IMR-90 (cell line): Measurements from ENCODE around the gene CXCL1. TPM values are rescaled to one million over a fixed set of nuclear protein-coding genes. Genes with fewer than 3 reads are reported as not detected.

Experiments used
- ATAC-seq: fragments of 200-7000 bp; cut with Tn5 transposase; 2 replicates; pipeline ENCODE4 v1.9.1; 2020; ENCODE audit warnings: low read depth, mild to moderate bottlenecking, moderate library complexity
- BruUV-seq: library from RNA; stranded (reverse); fragments of 400-500 nt; replicated peaks from 2 replicates; lab custom pipeline; 2021; lab: Mats Ljungman, UMichigan
- CTCF ChIA-PET: fragments of 300-600 bp; formaldehyde crosslinking; extraction: SDS; loops from one replicate; lab custom pipeline; 2021; ENCODE audit warnings: antibody characterized with exemption; lab: Yijun Ruan, JAX
- POLR2A ChIA-PET: fragments of 300-600 bp; sonication (Branson Sonifier 250); formaldehyde crosslinking; loops from one replicate; lab custom pipeline; 2022; ENCODE audit warnings: antibody characterized with exemption; ENCODE audit not compliant: unreplicated experiment; lab: Charles Lee
- DNase-seq: peaks from one replicate; pipeline ENCODE4 v3.0.0; 2013
- H2AFZ ChIP-seq: replicated peaks from 2 replicates; pipeline ENCODE3; 2013; ENCODE audit warnings: low read length, mild to moderate bottlenecking; ENCODE audit not compliant: poor library complexity
- H2AK5ac ChIP-seq: 2 replicates; pipeline ENCODE4 v1.6.1; 2013; ENCODE audit warnings: low read depth, low read length, inconsistent platforms
- H2AK9ac ChIP-seq: replicated peaks from 2 replicates; pipeline ENCODE3; 2013; ENCODE audit warnings: mild to moderate bottlenecking, low read depth, low read length, moderate library complexity; ENCODE audit not compliant: poor library complexity
- H2BK120ac ChIP-seq: 2 replicates; pipeline ENCODE4 v1.6.1; 2013; ENCODE audit warnings: low read depth, low read length, inconsistent platforms
- H2BK15ac ChIP-seq: 3 replicates; pipeline ENCODE4 v1.6.1; 2013; ENCODE audit warnings: low read depth, low read length, inconsistent platforms
- H2BK20ac ChIP-seq: 2 replicates; pipeline ENCODE4 v1.6.1; 2013; ENCODE audit warnings: low read depth, mild to moderate bottlenecking, inconsistent platforms, low read length, moderate library complexity
- H2BK5ac ChIP-seq: 2 replicates; pipeline ENCODE4 v1.6.1; 2013; ENCODE audit warnings: mild to moderate bottlenecking, low read depth, low read length, inconsistent platforms; ENCODE audit not compliant: poor library complexity, severe bottlenecking
- H3K14ac ChIP-seq: replicated peaks from 2 replicates; pipeline ENCODE4 v1.6.1; 2013; ENCODE audit warnings: low read depth, low read length, inconsistent platforms
- H3K18ac ChIP-seq: 2 replicates; pipeline ENCODE4 v1.6.1; 2013; ENCODE audit warnings: low read depth, low read length, control low read depth
- H3K23ac ChIP-seq: 2 replicates; pipeline ENCODE4 v1.6.1; 2013; ENCODE audit warnings: low read depth, low read length, inconsistent platforms
- H3K27ac ChIP-seq: 2 replicates; pipeline ENCODE4 v1.5.1; 2013; ENCODE audit warnings: mild to moderate bottlenecking, control low read depth, low read length; ENCODE audit not compliant: insufficient read depth
- H3K27me3 ChIP-seq: 2 replicates; pipeline ENCODE4 v1.6.1; 2013; ENCODE audit warnings: low read length; ENCODE audit not compliant: control insufficient read depth, insufficient read depth
- H3K36me3 ChIP-seq: 2 replicates; pipeline ENCODE4 v1.6.1; 2013; ENCODE audit warnings: low read length, mixed read lengths; ENCODE audit not compliant: control insufficient read depth, insufficient read depth
- H3K4ac ChIP-seq: 2 replicates; pipeline ENCODE4 v1.6.1; 2013; ENCODE audit warnings: low read depth, low read length, inconsistent platforms
- H3K4me1 ChIP-seq: 2 replicates; pipeline ENCODE4 v1.6.1; 2013; ENCODE audit warnings: low read length, mixed read lengths; ENCODE audit not compliant: control insufficient read depth, insufficient read depth
- H3K4me2 ChIP-seq: 2 replicates; pipeline ENCODE4 v1.6.1; 2013; ENCODE audit warnings: low read depth, mild to moderate bottlenecking, control low read depth, low read length, moderate library complexity
- H3K4me3 ChIP-seq: 2 replicates; pipeline ENCODE4 v1.5.1; 2013; ENCODE audit warnings: low read depth, mild to moderate bottlenecking, control low read depth, low read length, moderate library complexity; ENCODE audit not compliant: insufficient read depth
- H3K56ac ChIP-seq: 2 replicates; pipeline ENCODE4 v1.6.1; 2013; ENCODE audit warnings: low read length, inconsistent platforms; ENCODE audit not compliant: insufficient read depth; ENCODE audit errors: extremely low read depth
- H3K79me1 ChIP-seq, 2 experiments: 2 replicates each; pipeline ENCODE4 v1.6.1; 2013; ENCODE audit warnings: low read length in 2 of 2, inconsistent platforms in 1 of 2, low read depth in 1 of 2
- H3K9ac ChIP-seq: 2 replicates; pipeline ENCODE4 v1.6.1; 2013; ENCODE audit warnings: low read depth, low read length, control low read depth
- H3K9me1 ChIP-seq: 2 replicates; pipeline ENCODE4 v1.6.1; 2013; ENCODE audit warnings: low read length, inconsistent platforms; ENCODE audit not compliant: insufficient read depth
- H3K9me3 ChIP-seq: 2 replicates; pipeline ENCODE4 v1.6.1; 2013; ENCODE audit warnings: low read length; ENCODE audit not compliant: control insufficient read depth, insufficient read depth
- H4K20me1 ChIP-seq: 2 replicates; pipeline ENCODE4 v1.6.1; 2013; ENCODE audit warnings: low read length, inconsistent platforms; ENCODE audit not compliant: insufficient read depth
- H4K5ac ChIP-seq: 2 replicates; pipeline ENCODE4 v1.6.1; 2013; ENCODE audit warnings: mild to moderate bottlenecking, low read depth, low read length, control low read depth
- H4K8ac ChIP-seq, 2 experiments: 2 replicates each; pipeline ENCODE4 v1.6.1; 2013; ENCODE audit warnings: low read depth in 2 of 2, low read length in 2 of 2, control low read depth in 1 of 2, inconsistent platforms in 1 of 2
- H4K91ac ChIP-seq: 2 replicates; pipeline ENCODE4 v1.6.1; 2013; ENCODE audit warnings: low read depth, low read length, inconsistent platforms; ENCODE audit not compliant: insufficient read depth
- MAFK ChIP-seq: IDR thresholded peaks from 2 replicates; pipeline ENCODE4 v1.6.1; 2012; ENCODE audit warnings: low read depth, low read length, improper control_type of control experiment
- MAZ ChIP-seq: IDR thresholded peaks from 2 replicates; pipeline ENCODE4 v1.6.1; 2012; ENCODE audit warnings: low read depth, mild to moderate bottlenecking, low read length, improper control_type of control experiment, moderate library complexity, borderline replicate concordance
- SMC3 ChIP-seq: fragments of 150-350 bp; IDR thresholded peaks from 2 replicates; pipeline ENCODE4 v1.6.1; 2016; ENCODE audit warnings: low read depth, mild to moderate bottlenecking, antibody characterized with exemption, low read length, moderate library complexity
- WGBS, 2 experiments: methylation state at CpG; one replicate each; pipeline versions ENCODE4 v1.1.5 to v1.1.7; 2013; ENCODE audit warnings: missing lambda C conversion rate in 2 of 2; ENCODE audit not compliant: insufficient read length in 1 of 2; ENCODE audit errors: extremely low coverage in 2 of 2; 5-methylcytosine and 5-hydroxymethylcytosine counted together
- dilution Hi-C: fragments of 300-500 bp; cut with HindIII; formaldehyde crosslinking; loops from one replicate; pipeline ENCODE4 v1.14.3; 2018; ENCODE audit warnings: low sequenced_read_pairs; ENCODE audit not compliant: unreplicated experiment
- in situ Hi-C: fragments of 300-500 bp; cut with MboI; formaldehyde crosslinking; loops from 3 replicates; pipeline ENCODE4 v1.14.3; 2019; ENCODE audit warnings: low sequenced_read_pairs, inconsistent platforms, mixed read lengths
- intact Hi-C: fragments of 100-400 bp; cut with micrococcal nuclease; formaldehyde crosslinking; loops from 2 replicates; pipeline ENCODE4 v1.10.0; 2022
- polyA plus RNA-seq, 3 experiments: library from polyadenylated mRNA; depleted of rRNA; stranded (reverse); fragments of >200 nt; gene quantifications; 2 replicates each; pipeline ENCODE4 v1.2.3, GENCODE V29; 2012; ENCODE audit warnings: low replicate concordance in 1 of 3
- total RNA-seq: library from RNA; depleted of rRNA; stranded (reverse); fragments of >200 nt; gene quantifications from 2 replicates; pipeline ENCODE4 v1.2.3, GENCODE V29; 2012

CXCL1 gene
- total and polyA plus RNA-seq, 2 of the 4 experiments (the other 2 are of a cell fraction): 2.0 TPM; not detected in 1

DNA sequence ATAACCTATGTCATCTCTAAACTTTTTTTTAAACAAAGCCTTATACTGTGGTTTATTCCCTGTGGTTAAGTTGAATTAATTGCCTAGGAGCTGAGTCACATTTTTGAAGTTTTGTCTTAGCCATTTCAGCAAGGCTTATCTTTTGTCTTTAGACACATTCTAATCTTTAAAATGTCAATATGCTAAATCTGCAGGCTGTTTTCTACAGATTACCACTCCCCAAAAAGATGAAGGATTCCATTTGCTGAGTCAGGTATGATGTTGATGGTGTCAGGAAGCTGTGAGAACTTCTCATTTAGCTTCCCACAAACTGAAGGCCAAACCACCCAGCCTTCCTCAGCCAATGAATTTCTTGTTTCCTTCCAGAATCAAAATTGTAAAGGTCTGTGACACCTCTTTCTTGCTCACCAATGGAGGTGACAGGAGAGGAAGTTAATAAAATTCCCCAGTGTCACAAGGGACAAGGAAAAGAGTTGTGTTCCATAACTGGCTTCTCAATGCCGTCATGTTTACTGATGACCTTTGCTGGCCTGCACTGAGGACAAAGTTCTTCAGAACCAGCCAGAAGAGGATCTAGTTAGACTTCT, 36.4 kb upstream of the CXCL1 start:
- H3K4me3 ChIP-seq: no peak overlapping the region
- TF ChIP-seq SMC3 (no peak), MAFK (peak; percentile 37; the same call in 1 of the 2 replicates), MAZ (no peak)
- no peaks in the 10 kb centered on the region for H3K9me3 ChIP-seq
- in situ Hi-C loops (no loop called here), dilution Hi-C loops (no loop called here), intact Hi-C loops (no loop called here)
- no peak for ATAC-seq
- no peak overlapping the region for H2BK15ac ChIP-seq
- H2BK120ac ChIP-seq: no peak overlapping the region
- no peak overlapping the region for H4K91ac ChIP-seq
- H3K23ac ChIP-seq: no peak overlapping the region
- H3K18ac ChIP-seq: no peak overlapping the region
- H3K14ac ChIP-seq: no peak overlapping the region
- ChIA-PET POLR2A (no interaction called here), CTCF (no interaction called here)
- H3K4me1 ChIP-seq: peaks cover 5% of the 10 kb centered on the region; the same call in 1 of the 2 replicates
- H3K4ac ChIP-seq: no peak overlapping the region
- H3K27ac ChIP-seq: no peak overlapping the region
- no TSS peak for BruUV-seq
- H3K4me2 ChIP-seq: no peak overlapping the region
- H3K9me1 ChIP-seq: no peaks in the 10 kb centered on the region; the same call in 1 of the 2 replicates
- H4K8ac ChIP-seq: no peak overlapping the region
- H2BK20ac ChIP-seq: no peak overlapping the region
- no peak overlapping the region for H4K5ac ChIP-seq
- no peaks in the 10 kb centered on the region for H3K79me1 ChIP-seq
- H2AK5ac ChIP-seq: no peak overlapping the region
- H2AFZ ChIP-seq: no peak overlapping the region
- H2AK9ac ChIP-seq: no peak overlapping the region
- no peaks in the 10 kb centered on the region for H4K20me1 ChIP-seq
- 100% methylated on average over 1 of the region's 1 CpG; no CpG with 5 or more reads in 1 of the 2 experiments for WGBS, 2 experiments
- H3K27me3 ChIP-seq: peaks cover 10% of the 10 kb centered on the region
- no peaks in the 10 kb centered on the region for H3K36me3 ChIP-seq
- H3K9ac ChIP-seq: no peak overlapping the region
- peak; percentile 56 for DNase-seq
- H2BK5ac ChIP-seq: no peak overlapping the region
- no peak overlapping the region for H3K56ac ChIP-seq
